ENCODE results near the gene VPS51. TPM values are rescaled to one million over a fixed set of nuclear protein-coding genes. Genes with fewer than 3 reads are reported as not detected.
A peak's percentile ranks its signal among the peaks of the same experiment; 100 is the strongest.

The VPS51 gene
- total and polyA plus RNA-seq, 10 of the 15 experiments (the other 5 are each of a cell fraction or from before 2014, with no cell fraction given) = 1.5 to 279 (median 53.2) TPM

DNA sequence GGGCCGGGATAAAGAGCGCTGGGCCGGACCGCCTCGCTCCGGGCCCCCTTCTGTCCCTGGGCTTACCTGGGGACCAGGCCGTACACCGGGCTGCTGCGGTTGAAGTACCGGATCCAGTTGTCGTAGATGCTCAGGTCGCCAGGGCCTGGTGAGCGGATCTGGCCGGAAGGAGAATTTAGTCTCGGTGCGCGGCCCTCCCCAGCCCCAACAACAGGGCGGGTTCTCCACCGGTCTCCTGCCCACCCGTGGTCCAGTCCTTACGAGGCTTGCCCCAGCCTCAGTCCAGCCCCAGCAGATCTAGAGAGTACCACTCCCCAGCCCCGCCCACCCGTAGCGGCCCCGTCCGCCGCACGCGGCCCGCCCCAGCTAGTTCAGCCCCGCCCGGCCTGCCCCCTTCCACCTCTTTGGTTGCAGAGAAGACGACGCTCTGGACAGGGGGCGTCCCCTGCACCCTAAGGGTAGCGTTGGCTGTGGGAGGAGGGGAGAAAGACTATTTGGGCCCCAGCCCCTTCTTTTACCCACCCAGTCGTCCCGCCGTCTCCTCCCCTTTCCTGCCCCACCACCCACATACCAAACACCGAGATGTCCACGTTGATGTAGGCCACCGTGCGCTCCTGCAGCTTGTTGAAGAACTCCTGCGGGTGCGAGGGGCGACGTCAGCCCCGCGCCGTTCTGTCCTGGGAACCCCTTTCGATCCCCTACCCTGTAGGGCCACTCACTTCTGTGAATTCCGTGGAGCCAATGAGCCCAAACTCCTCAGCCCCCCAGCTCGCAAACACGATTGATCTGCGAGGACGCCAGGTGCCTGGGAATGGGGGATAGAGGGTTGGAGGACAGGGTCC lies 48.2 kb upstream of the VPS51 start:
- H3K4me3 ChIP-seq = no peak overlapping the region
- POLR2A ChIA-PET = no interaction called here
- H3K4me1 ChIP-seq (ENCODE audit: control insufficient read depth, insufficient read depth, low read length) = peaks cover 11% of the 10 kb centered on the region
- peak overlapping the region; percentile 66 for H2AFZ ChIP-seq (ENCODE audit: control insufficient read depth, low read depth, low read length)
- peaks cover 0 to 5% of the 10 kb centered on the region in 2 experiments; a peak in 3 of 4 replicates for H3K36me3 ChIP-seq (ENCODE audit: control insufficient read depth in 2 of 2, insufficient read depth in 2 of 2, low read length in 1 of 2)
- no peaks in the 10 kb centered on the region for H3K27me3 ChIP-seq (replicated peaks in 1 of 2; ENCODE audit: control insufficient read depth in 2 of 2, insufficient read depth in 2 of 2, low read length in 1 of 2)
- DNase-seq (ENCODE audit: low read depth, low spot score) (no peak), FAIRE-seq (no peak), ATAC-seq (no peak)
- peak overlapping the region; percentile 19; the same call in 1 of the 2 replicates for H3K9ac ChIP-seq (ENCODE audit: control insufficient read depth, insufficient read depth, low read length)
- RAD21 ChIA-PET (ENCODE audit: unreplicated experiment) = no interaction called here
- CTCF ChIA-PET = no interaction called here
- in situ Hi-C loops (cut with MboI) = no loop called here
- H3K27ac ChIP-seq (ENCODE audit: control insufficient read depth, insufficient read depth) = no peak overlapping the region
- TF ChIP-seq SRF (IDR thresholded peaks at IDR 0.05; ENCODE audit: low read depth in 2 of 2, low read length in 2 of 2) = no peak
- TF ChIP-seq FOXM1 (IDR thresholded peaks at IDR 0.05; ENCODE audit: low read depth, low read length) = no peak
- TF ChIP-seq HDAC6 (IDR thresholded peaks at IDR 0.05; ENCODE audit: unreplicated experiment) = no peak
- TF ChIP-seq ZBED1 (IDR thresholded peaks at IDR 0.05; ENCODE audit: borderline replicate concordance) = no peak
- TF ChIP-seq CBX5 (IDR thresholded peaks at IDR 0.05; ENCODE audit: low read depth) = no peak
- no peak for TF ChIP-seq ATF7 (IDR thresholded peaks at IDR 0.05; ENCODE audit: low read depth)
- no peak for TF ChIP-seq WRNIP1 (IDR thresholded peaks at IDR 0.05; ENCODE audit: borderline replicate concordance, low read depth, low read length)
- TF ChIP-seq, protein P1, sequence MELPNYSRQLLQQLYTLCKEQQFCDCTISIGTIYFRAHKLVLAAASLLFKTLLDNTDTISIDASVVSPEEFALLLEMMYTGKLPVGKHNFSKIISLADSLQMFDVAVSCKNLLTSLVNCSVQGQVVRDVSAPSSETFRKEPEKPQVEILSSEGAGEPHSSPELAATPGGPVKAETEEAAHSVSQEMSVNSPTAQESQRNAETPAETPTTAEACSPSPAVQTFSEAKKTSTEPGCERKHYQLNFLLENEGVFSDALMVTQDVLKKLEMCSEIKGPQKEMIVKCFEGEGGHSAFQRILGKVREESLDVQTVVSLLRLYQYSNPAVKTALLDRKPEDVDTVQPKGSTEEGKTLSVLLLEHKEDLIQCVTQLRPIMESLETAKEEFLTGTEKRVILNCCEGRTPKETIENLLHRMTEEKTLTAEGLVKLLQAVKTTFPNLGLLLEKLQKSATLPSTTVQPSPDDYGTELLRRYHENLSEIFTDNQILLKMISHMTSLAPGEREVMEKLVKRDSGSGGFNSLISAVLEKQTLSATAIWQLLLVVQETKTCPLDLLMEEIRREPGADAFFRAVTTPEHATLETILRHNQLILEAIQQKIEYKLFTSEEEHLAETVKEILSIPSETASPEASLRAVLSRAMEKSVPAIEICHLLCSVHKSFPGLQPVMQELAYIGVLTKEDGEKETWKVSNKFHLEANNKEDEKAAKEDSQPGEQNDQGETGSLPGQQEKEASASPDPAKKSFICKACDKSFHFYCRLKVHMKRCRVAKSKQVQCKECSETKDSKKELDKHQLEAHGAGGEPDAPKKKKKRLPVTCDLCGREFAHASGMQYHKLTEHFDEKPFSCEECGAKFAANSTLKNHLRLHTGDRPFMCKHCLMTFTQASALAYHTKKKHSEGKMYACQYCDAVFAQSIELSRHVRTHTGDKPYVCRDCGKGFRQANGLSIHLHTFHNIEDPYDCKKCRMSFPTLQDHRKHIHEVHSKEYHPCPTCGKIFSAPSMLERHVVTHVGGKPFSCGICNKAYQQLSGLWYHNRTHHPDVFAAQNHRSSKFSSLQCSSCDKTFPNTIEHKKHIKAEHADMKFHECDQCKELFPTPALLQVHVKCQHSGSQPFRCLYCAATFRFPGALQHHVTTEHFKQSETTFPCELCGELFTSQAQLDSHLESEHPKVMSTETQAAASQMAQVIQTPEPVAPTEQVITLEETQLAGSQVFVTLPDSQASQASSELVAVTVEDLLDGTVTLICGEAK (IDR thresholded peaks at IDR 0.05; ENCODE audit: borderline replicate concordance) = no peak
- intact Hi-C loops (cut with micrococcal nuclease; ENCODE audit: unreplicated experiment) = no loop called here
- no peaks in the 10 kb centered on the region for H3K9me3 ChIP-seq (replicated peaks; ENCODE audit: control insufficient read depth, insufficient read depth, low read length)
- H3K4me2 ChIP-seq (ENCODE audit: control insufficient read depth, insufficient read depth) = peak overlapping the region; percentile 77
- H4K20me1 ChIP-seq (ENCODE audit: control insufficient read depth, insufficient read depth) = no peaks in the 10 kb centered on the region
- WGBS (ENCODE audit: insufficient coverage, insufficient replicate concordance, low lambda C conversion rate, missing lambda C conversion rate) = 70% methylated on average over 52 of the region's 56 CpGs
- no peaks in the 10 kb centered on the region for H3K79me2 ChIP-seq (ENCODE audit: control insufficient read depth, insufficient read depth, low read length)
- SMC1A ChIA-PET (ENCODE audit: uncharacterized antibody, unreplicated experiment) = no interaction called here
- no TSS peak for BruUV-seq (replicated peaks)

Measured in GM12878 (cell line).